Neural cell (in vitro differentiated cells): ENCODE results near the gene PCNX2. TPM values are rescaled to one million over a fixed set of nuclear protein-coding genes. Genes with fewer than 3 reads are reported as not detected.

Experiments
- H2AFZ ChIP-seq: fragments of 200-600, 300-800 bp; sonication (generic), shearing (Covaris generic); 2 replicates; pipeline ENCODE4 v1.6.0; 2014; ENCODE audit warnings: low read depth, mild to moderate bottlenecking, antibody characterized with exemption, low read length, moderate library complexity
- H3F3A ChIP-seq: fragments of 200-600 bp; shearing (Covaris generic); 2 replicates; pipeline ENCODE4 v1.6.1; 2016; ENCODE audit warnings: mild to moderate bottlenecking, moderate library complexity, mixed read lengths, antibody characterized with exemption, low read length; ENCODE audit not compliant: insufficient read depth, poor library complexity, severe bottlenecking
- H3K27ac ChIP-seq: fragments of 200-600, 300-800 bp; sonication (generic), shearing (Covaris generic); 2 replicates; pipeline ENCODE4 v1.5.1; 2014; ENCODE audit warnings: mild to moderate bottlenecking, low read length, moderate library complexity
- H3K27me3 ChIP-seq: fragments of 300-800, 200-600 bp; sonication (generic), shearing (Covaris generic); 2 replicates; pipeline ENCODE4 v1.6.0; 2014; ENCODE audit warnings: mild to moderate bottlenecking, low read depth, low read length, moderate library complexity; ENCODE audit not compliant: insufficient read depth
- H3K36me3 ChIP-seq: fragments of 300-800, 200-600 bp; sonication (generic), shearing (Covaris generic); 2 replicates; pipeline ENCODE4 v1.5.1; 2014; ENCODE audit warnings: mild to moderate bottlenecking, antibody characterized with exemption, low read length, moderate library complexity; ENCODE audit not compliant: insufficient read depth
- H3K4me2 ChIP-seq: fragments of 300-800, 200-600 bp; sonication (generic), shearing (Covaris generic); 2 replicates; pipeline ENCODE4 v1.6.0; 2014; ENCODE audit warnings: mild to moderate bottlenecking, low read length
- H3K4me3 ChIP-seq: fragments of 300-800, 200-600 bp; sonication (generic), shearing (Covaris generic); 2 replicates; pipeline ENCODE4 v1.5.1; 2014; ENCODE audit warnings: mild to moderate bottlenecking, low read length, moderate library complexity
- H3K79me2 ChIP-seq: fragments of 200-600 bp; shearing (Covaris generic); replicated peaks from 2 replicates; pipeline ENCODE4 v1.6.0; 2014; ENCODE audit warnings: mild to moderate bottlenecking, low read length, moderate library complexity; ENCODE audit not compliant: insufficient read depth
- H3K9ac ChIP-seq: fragments of 300-800, 200-600 bp; sonication (generic), shearing (Covaris generic); 2 replicates; pipeline ENCODE4 v1.6.1; 2016; ENCODE audit warnings: mild to moderate bottlenecking, low read length, mixed read lengths
- H3K9me2 ChIP-seq: fragments of 200-600 bp; shearing (Covaris generic); 2 replicates; pipeline ENCODE4 v1.6.1; 2016; ENCODE audit warnings: mild to moderate bottlenecking, low read length, mixed read lengths; ENCODE audit not compliant: insufficient read depth
- H3K9me3 ChIP-seq: fragments of 200-600, 300-800 bp; sonication (generic), shearing (Covaris generic); 2 replicates; pipeline ENCODE4 v1.6.1; 2016; ENCODE audit warnings: mild to moderate bottlenecking, mixed run types, low read length, moderate library complexity, mixed read lengths
- H4K20me1 ChIP-seq: fragments of 200-600 bp; shearing (Covaris generic); 2 replicates; pipeline ENCODE4 v1.6.1; 2016; ENCODE audit warnings: mild to moderate bottlenecking, mixed run types; ENCODE audit not compliant: insufficient read depth
- CTCF ChIP-seq: fragments of 450-650 bp; IDR thresholded peaks from 2 replicates; pipeline ENCODE4 v1.5.1; 2014; ENCODE audit warnings: antibody characterized with exemption, mild to moderate bottlenecking, moderate library complexity; ENCODE audit not compliant: poor library complexity, severe bottlenecking
- EP300 ChIP-seq: fragments of 450-650 bp; conservative IDR thresholded peaks from 2 replicates; pipeline ENCODE4 v1.6.1; 2014; ENCODE audit warnings: antibody characterized with exemption, mild to moderate bottlenecking, moderate library complexity; ENCODE audit not compliant: poor library complexity, severe bottlenecking
- EZH2 ChIP-seq: fragments of 200-600, 300-800 bp; shearing (Covaris generic), sonication (generic); IDR thresholded peaks from 2 replicates; pipeline ENCODE4 v1.6.1; 2014; ENCODE audit warnings: antibody characterized with exemption, low read length, borderline replicate concordance, mild to moderate bottlenecking; ENCODE audit not compliant: insufficient read depth, poor library complexity, severe bottlenecking
- MXI1 ChIP-seq: fragments of 450-650 bp; conservative IDR thresholded peaks from 2 replicates; pipeline ENCODE4 v1.6.1; 2014; ENCODE audit warnings: antibody characterized with exemption, mild to moderate bottlenecking; ENCODE audit not compliant: poor library complexity, severe bottlenecking
- POLR2AphosphoS5 ChIP-seq: IDR thresholded peaks from 2 replicates; pipeline ENCODE4 v1.6.1; 2012
- RAD21 ChIP-seq: fragments of 450-650 bp; conservative IDR thresholded peaks from 2 replicates; pipeline ENCODE4 v1.6.1; 2014; ENCODE audit warnings: antibody characterized with exemption, mild to moderate bottlenecking, moderate library complexity
- REST ChIP-seq: IDR thresholded peaks from 2 replicates; pipeline ENCODE4 v1.6.1; 2012; ENCODE audit warnings: borderline replicate concordance
- SMC3 ChIP-seq: fragments of 450-650 bp; conservative IDR thresholded peaks from 2 replicates; pipeline ENCODE4 v1.6.1; 2014; ENCODE audit warnings: antibody characterized with exemption, mild to moderate bottlenecking, moderate library complexity; ENCODE audit not compliant: poor library complexity
- TAF1 ChIP-seq: IDR thresholded peaks from 2 replicates; pipeline ENCODE4 v1.6.1; 2012; ENCODE audit warnings: low read depth
- polyA plus RNA-seq: library from polyadenylated mRNA; depleted of rRNA; stranded (reverse); fragments of >200 nt; gene quantifications from 2 replicates; pipeline ENCODE4 v1.2.3, GENCODE V29; 2014

Gene PCNX2
- polyA plus RNA-seq, 1 donor from 2014 or later: 17.2 TPM

GRCh38 chr1:233037843-233038242 is 257.7 kb downstream of the PCNX2 start:
- Histone ChIP-seq H3K9me2 (no peaks in the 10 kb centered on the region), H3K4me2 (no peak overlapping the region), H2AFZ (no peak overlapping the region), H3K9me3 (no peaks in the 10 kb centered on the region), H3K36me3 (no peaks in the 10 kb centered on the region), H3K27ac (no peak overlapping the region), H3K79me2 (no peaks in the 10 kb centered on the region), H3K4me3 (no peak overlapping the region), H4K20me1 (no peaks in the 10 kb centered on the region), H3K9ac (no peak overlapping the region), H3K27me3 (no peaks in the 10 kb centered on the region), H3F3A (no peaks in the 10 kb centered on the region)
- TF ChIP-seq EP300: no peak
- TF ChIP-seq REST: no peak
- no peak for TF ChIP-seq RAD21
- no peak for TF ChIP-seq EZH2

- H3K27ac ChIP-seq: no peak overlapping the region
- no peaks in the 10 kb centered on the region for H3K79me2 ChIP-seq
- H3F3A ChIP-seq: no peaks in the 10 kb centered on the region
- H3K9me3 ChIP-seq: no peaks in the 10 kb centered on the region
- H4K20me1 ChIP-seq: no peaks in the 10 kb centered on the region
- no peaks in the 10 kb centered on the region for H3K36me3 ChIP-seq
- no peak overlapping the region for H3K4me2 ChIP-seq
- H3K27me3 ChIP-seq: no peaks in the 10 kb centered on the region
- H3K4me3 ChIP-seq: no peak overlapping the region
- H2AFZ ChIP-seq: no peak overlapping the region
- TF ChIP-seq POLR2AphosphoS5 (no peak), SMC3 (no peak), CTCF (no peak), EP300 (no peak), EZH2 (no peak), REST (no peak), TAF1 (no peak), RAD21 (no peak), MXI1 (no peak)
- H3K9ac ChIP-seq: no peak overlapping the region
- no peaks in the 10 kb centered on the region for H3K9me2 ChIP-seq
These were observed 260.7 kb downstream of the PCNX2 start for GRCh38 chr1:233034836-233035235.
